NT2/D1 (cell line): ENCODE data around the gene CCT5.

Experiments
- SUZ12 ChIP-seq: IDR thresholded peaks from 2 replicates; pipeline ENCODE4 v1.6.1; 2011; ENCODE audit not compliant: insufficient read length, insufficient read depth; ENCODE audit errors: extremely low read depth
- YY1 ChIP-seq: IDR thresholded peaks from 2 replicates; pipeline ENCODE4 v1.6.1; 2011; ENCODE audit not compliant: insufficient read length, insufficient read depth
- ZNF274 ChIP-seq: IDR thresholded peaks from 2 replicates; pipeline ENCODE4 v1.6.1; 2011; ENCODE audit warnings: mild to moderate bottlenecking, low read depth, low read length

DNA sequence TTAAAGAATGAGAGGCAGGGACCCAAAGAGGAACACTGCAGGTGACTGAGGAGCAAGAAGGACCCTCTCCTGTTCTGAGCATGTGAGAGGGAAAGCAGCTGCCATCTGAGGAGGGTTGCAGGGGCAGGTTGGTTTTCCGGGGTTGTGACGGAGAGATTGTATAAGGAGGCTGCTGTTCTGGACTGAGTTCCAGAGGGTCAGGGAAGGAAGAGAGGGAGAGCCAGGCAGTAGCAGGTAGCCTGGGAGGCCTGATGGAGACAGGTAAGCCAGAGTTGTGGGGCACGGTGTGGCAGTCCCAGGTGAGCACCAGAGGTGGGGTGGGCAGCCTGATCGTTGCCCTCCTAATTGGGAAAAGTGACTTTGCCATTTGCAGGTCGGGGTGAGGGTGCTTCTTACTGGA is 9.8 kb downstream of the CCT5 start:
- TF ChIP-seq YY1 (no peak), ZNF274 (no peak), SUZ12 (no peak)
